OCI-LY3 (cell line): Measurements from ENCODE around the gene CFAP91.

Experiments
- CTCF ChIP-seq: fragments of 200-600, 300-600 bp; sonication (generic); IDR thresholded peaks from 2 replicates; pipeline ENCODE4 v1.5.1; 2014; ENCODE audit warnings: antibody characterized with exemption, low read length, low read depth
- EZH2phosphoT487 ChIP-seq: fragments of 200-600 bp; shearing (Covaris generic); IDR thresholded peaks from 2 replicates; pipeline ENCODE4 v1.6.1; 2018; ENCODE audit warnings: antibody characterized with exemption, mixed run types, low read depth

GRCh38 chr3:119679874-119680273, 22.9 kb upstream of the CFAP91 start:
- TF ChIP-seq CTCF: no peak
- no peak for TF ChIP-seq EZH2phosphoT487
